Lower leg skin (tissue), 3 donors: ENCODE measurements around the gene UGT1A6.

Source experiments
- POLR2A ChIP-seq, 2 donors: fragments of 450-650 bp; IDR thresholded peaks; one replicate each; pipeline ENCODE4 v1.6.1; 2016 to 2017; ENCODE audit warnings: antibody characterized with exemption in 2 of 2, mild to moderate bottlenecking in 1 of 2, moderate library complexity in 1 of 2
- TF ChIP-seq, protein P1 (sequence below), 3 donors: fragments of 450-650 bp; IDR thresholded peaks; one replicate each; pipeline ENCODE4 v1.5.1; 2016; ENCODE audit warnings: antibody characterized with exemption in 3 of 3, mild to moderate bottlenecking in 3 of 3, moderate library complexity in 2 of 3

DNA sequence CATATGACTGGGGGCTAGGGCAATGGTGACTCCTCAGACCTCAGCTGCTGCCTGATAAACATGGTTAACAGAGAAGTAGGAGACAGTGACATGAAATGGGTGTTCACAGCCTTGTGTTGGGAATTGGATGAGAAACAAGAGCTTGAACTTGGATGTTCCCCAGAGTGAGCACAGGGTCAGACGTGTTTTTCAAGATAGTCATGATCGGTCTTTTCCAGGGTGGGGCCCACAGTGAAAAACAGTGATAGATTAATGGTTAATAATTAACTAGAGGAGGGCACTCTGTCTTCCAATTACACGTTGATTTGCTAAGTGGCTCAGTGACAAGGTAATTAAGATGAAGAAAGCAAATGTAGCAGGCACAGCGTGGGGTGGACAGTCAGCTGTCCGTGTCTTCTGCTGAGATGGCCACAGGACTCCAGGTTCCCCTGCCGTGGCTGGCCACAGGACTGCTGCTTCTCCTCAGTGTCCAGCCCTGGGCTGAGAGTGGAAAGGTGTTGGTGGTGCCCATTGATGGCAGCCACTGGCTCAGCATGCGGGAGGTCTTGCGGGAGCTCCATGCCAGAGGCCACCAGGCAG, 36.1 kb downstream of the UGT1A6 start, which contains the start of gene UGT1A3:
- TF ChIP-seq, protein P1, sequence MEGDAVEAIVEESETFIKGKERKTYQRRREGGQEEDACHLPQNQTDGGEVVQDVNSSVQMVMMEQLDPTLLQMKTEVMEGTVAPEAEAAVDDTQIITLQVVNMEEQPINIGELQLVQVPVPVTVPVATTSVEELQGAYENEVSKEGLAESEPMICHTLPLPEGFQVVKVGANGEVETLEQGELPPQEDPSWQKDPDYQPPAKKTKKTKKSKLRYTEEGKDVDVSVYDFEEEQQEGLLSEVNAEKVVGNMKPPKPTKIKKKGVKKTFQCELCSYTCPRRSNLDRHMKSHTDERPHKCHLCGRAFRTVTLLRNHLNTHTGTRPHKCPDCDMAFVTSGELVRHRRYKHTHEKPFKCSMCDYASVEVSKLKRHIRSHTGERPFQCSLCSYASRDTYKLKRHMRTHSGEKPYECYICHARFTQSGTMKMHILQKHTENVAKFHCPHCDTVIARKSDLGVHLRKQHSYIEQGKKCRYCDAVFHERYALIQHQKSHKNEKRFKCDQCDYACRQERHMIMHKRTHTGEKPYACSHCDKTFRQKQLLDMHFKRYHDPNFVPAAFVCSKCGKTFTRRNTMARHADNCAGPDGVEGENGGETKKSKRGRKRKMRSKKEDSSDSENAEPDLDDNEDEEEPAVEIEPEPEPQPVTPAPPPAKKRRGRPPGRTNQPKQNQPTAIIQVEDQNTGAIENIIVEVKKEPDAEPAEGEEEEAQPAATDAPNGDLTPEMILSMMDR (IDR thresholded peaks at IDR 0.05) = no peak
- no peak for TF ChIP-seq POLR2A (IDR thresholded peaks at IDR 0.05)
